ENCODE results near the gene RNF213. TPM values are rescaled to one million over a fixed set of nuclear protein-coding genes. Genes with fewer than 3 reads are reported as not detected.

RNF213 gene
- total RNA-seq, 1 donor from 2014 or later, result 80.5 TPM

- no peak overlapping the region for H3K4me3 ChIP-seq (ENCODE audit: low read depth, low read length)
- DNase-seq (ENCODE audit: low read depth), result no peak
- TF ChIP-seq, protein P1, sequence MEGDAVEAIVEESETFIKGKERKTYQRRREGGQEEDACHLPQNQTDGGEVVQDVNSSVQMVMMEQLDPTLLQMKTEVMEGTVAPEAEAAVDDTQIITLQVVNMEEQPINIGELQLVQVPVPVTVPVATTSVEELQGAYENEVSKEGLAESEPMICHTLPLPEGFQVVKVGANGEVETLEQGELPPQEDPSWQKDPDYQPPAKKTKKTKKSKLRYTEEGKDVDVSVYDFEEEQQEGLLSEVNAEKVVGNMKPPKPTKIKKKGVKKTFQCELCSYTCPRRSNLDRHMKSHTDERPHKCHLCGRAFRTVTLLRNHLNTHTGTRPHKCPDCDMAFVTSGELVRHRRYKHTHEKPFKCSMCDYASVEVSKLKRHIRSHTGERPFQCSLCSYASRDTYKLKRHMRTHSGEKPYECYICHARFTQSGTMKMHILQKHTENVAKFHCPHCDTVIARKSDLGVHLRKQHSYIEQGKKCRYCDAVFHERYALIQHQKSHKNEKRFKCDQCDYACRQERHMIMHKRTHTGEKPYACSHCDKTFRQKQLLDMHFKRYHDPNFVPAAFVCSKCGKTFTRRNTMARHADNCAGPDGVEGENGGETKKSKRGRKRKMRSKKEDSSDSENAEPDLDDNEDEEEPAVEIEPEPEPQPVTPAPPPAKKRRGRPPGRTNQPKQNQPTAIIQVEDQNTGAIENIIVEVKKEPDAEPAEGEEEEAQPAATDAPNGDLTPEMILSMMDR (conservative IDR thresholded peaks at IDR 0.05; ENCODE audit: low read depth, low read length), result no peak
Measured at GRCh38 chr17:80245566-80246265, 14.9 kb upstream of the RNF213 start.

DNA sequence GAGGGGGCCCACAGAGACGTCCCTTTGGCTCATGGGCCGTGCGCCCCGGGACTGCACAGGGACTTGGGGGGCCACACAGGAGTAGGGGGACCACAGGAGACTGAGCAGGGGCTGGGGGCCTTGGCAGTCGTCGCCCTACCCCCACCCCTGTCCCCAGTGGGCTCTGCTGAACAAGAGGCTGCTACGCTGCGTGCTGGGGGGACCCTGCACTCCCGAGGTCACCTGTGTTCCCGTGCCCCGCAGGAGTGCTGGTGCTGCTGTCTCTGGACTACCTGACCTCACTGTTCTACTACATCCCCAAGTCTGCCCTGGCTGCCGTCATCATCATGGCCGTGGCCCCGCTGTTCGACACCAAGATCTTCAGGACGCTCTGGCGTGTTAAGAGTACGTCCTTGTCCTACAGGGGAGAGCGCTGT, 14.4 kb upstream of the RNF213 start:
- TF ChIP-seq, protein P1 (conservative IDR thresholded peaks at IDR 0.05; ENCODE audit: low read depth, low read length), result no peak
- DNase-seq (ENCODE audit: low read depth), result no peak
- no peak overlapping the region for H3K4me3 ChIP-seq (ENCODE audit: low read depth, low read length)

GRCh38 chr17:80246726-80247125, 13.9 kb upstream of the RNF213 start:
- no peak overlapping the region for H3K4me3 ChIP-seq (ENCODE audit: low read depth, low read length)
- DNase-seq (ENCODE audit: low read depth), result no peak
- TF ChIP-seq, protein P1 (conservative IDR thresholded peaks at IDR 0.05; ENCODE audit: low read depth, low read length), result no peak

DNA sequence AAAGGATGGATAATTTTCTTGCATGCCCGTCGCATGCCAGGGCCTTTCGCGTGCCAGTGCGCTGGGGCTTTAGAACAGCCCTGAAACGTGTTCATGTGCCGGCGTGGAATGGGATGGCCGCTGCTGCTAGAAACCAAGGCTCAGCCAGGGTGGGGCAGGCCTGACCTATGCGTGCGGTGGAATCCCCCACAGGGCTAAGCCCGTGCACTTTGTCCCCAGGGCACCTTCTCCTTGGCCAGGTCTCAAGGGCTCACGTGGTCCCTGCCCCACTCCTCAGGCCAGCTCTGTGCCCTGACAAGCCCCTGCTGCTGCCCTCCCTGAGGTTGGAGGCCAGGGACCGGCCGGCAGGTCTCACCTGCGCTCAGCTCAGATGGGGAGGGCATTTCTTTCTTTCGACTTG, 13.1 kb upstream of the RNF213 start:
- H3K4me3 ChIP-seq (ENCODE audit: low read depth, low read length), result no peak overlapping the region
- TF ChIP-seq, protein P1 (conservative IDR thresholded peaks at IDR 0.05; ENCODE audit: low read depth, low read length), result no peak
- no peak for DNase-seq (ENCODE audit: low read depth)

DNA sequence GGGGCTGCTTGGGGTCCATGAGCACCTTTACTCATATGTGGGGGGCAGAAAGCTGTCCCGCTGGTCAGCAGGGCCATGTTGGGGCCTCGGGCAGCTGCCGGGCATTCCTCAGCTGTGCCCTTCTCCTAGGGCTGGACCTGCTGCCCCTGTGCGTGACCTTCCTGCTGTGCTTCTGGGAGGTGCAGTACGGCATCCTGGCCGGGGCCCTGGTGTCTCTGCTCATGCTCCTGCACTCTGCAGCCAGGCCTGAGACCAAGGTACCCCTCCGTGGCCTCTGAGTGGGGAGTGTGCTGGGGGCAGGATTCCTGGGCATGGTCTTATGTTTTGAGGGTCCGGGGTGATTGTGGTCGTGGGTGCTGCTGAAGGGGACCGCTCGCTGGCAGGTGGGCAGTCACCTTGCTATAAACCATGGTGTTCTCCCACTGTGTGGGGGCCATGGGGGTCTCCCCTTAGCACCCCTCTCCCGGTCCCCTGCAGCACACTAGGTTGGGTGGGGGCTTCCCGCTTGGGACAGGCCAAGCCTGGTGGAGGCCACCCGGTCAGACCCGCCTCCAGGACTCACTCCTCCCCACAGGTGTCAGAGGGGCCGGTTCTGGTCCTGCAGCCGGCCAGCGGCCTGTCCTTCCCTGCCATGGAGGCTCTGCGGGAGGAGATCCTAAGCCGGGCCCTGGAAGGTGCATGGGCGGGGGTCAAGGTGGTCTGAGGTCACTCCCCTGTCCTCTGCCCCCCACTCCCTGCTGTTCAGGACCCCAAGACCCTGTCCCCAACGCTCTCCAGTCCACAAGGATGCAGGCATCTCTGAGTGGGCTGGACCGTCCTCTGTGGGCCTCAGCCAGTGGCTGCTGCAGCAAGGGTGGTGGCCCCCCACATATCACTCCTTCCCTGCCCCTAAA, 12.4 kb upstream of the RNF213 start:
- H3K4me3 ChIP-seq (ENCODE audit: low read depth, low read length), result no peak overlapping the region

DNA sequence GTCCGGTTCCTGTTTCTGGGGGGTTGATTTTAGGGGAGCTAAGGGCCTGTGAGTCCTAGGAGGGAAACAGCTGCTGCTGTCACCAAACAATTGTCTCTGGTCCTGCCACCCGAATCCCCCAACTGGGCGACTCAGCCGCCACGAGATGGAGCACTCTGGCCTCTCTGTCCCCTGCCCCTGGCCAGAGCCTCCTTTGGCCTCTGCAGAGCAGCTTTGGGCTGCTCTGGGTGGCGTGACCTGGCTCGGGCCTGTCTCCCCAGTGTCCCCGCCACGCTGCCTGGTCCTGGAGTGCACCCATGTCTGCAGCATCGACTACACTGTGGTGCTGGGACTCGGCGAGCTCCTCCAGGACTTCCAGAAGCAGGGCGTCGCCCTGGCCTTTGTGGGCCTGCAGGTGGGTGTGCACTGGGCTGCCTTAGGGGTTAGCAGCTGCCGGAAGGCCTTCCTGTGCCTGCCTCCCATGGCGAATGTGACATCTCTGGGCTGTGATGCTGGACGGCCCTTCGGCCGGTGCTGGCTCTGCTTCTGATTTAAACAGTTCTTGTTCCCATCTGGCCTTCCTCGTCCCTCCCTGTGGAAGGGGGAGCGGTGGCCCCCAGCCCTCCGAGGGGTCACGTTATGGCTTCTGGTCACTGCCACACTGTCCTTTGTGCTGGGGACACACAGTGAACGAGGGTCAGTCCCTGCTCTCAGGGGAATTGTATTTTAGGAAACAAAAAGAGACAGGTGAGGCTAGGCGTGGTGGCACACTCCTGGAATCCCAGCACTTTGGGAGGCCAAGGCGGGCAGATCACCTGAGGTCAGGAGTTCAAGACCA, 11.6 kb upstream of the RNF213 start:
- TF ChIP-seq, protein P1 (conservative IDR thresholded peaks at IDR 0.05; ENCODE audit: low read depth, low read length), result no peak
- DNase-seq (ENCODE audit: low read depth), result no peak
- H3K4me3 ChIP-seq (ENCODE audit: low read depth, low read length), result no peak overlapping the region

More for the DNA sequence above, 12.4 kb upstream of the RNF213 start:
- TF ChIP-seq, protein P1 (conservative IDR thresholded peaks at IDR 0.05; ENCODE audit: low read depth, low read length), result no peak
- DNase-seq (ENCODE audit: low read depth), result no peak
